Diencephalon (tissue), 1 donor: ENCODE measurements around the gene INSYN2B. TPM values are rescaled to one million over a fixed set of nuclear protein-coding genes. Genes with fewer than 3 reads are reported as not detected.

Experiments
- small RNA-seq: library from RNA; depleted of rRNA; stranded (forward); fragments of <200 nt; gene quantifications from one replicate; pipeline ENCODE3, GENCODE V24; 2014
- total RNA-seq: library from RNA; depleted of rRNA; stranded (reverse); fragments of >200 nt; gene quantifications from one replicate; pipeline ENCODE4 v1.2.3, GENCODE V29; 2014

Gene INSYN2B
- total RNA-seq, result 7.4 TPM

GRCh38 chr5:169980418-169981053, at the start of gene INSYN2B:
INSYN2B (minus strand) TSS chr5:169980495; CDS start chr5:169883898, 96,597 bp downstream.

Small RNA genes within 50 kb of the gene (small RNA-seq; reads per million reads assigned to genes)
- gene MIR378E, result not detected

Other genes with a start within 250 kb of the INSYN2B start
- gene FOXI1, start 125.4 kb upstream of the INSYN2B start, total RNA-seq, result not detected